ENCODE data around the gene MAL. TPM values are rescaled to one million over a fixed set of nuclear protein-coding genes. Genes with fewer than 3 reads are reported as not detected.

The MAL gene
- total RNA-seq, 1 experiment from 2014 or later, result not detected

GRCh38 chr2:95048825-95049682 is 23.5 kb downstream of the MAL start:
- DNase-seq (ENCODE audit: low spot score), result no peak

- DNase-seq (ENCODE audit: low spot score), result no peak
Measured at GRCh38 chr2:95049683-95049955, 24.1 kb downstream of the MAL start.

DNA sequence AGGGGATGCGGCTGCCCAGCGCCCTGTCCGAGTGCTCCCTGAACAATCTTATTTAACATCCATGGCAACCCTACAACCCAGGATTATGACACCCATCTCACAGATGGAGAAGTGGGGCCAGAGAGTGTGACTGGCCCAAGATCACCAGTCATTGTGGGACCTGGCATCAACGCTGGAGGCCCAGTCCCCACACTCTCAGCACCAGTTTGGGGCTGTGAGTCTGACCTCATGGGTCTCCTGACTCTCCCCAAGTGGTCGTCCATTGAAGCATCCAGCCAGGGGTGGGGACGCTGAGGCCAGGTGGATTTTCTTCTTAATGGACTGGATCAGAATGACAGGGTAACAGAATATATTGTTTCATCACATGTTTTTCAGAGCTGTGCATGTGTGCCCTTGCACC is 24.5 kb downstream of the MAL start:
- DNase-seq (ENCODE audit: low spot score), result no peak

DNA sequence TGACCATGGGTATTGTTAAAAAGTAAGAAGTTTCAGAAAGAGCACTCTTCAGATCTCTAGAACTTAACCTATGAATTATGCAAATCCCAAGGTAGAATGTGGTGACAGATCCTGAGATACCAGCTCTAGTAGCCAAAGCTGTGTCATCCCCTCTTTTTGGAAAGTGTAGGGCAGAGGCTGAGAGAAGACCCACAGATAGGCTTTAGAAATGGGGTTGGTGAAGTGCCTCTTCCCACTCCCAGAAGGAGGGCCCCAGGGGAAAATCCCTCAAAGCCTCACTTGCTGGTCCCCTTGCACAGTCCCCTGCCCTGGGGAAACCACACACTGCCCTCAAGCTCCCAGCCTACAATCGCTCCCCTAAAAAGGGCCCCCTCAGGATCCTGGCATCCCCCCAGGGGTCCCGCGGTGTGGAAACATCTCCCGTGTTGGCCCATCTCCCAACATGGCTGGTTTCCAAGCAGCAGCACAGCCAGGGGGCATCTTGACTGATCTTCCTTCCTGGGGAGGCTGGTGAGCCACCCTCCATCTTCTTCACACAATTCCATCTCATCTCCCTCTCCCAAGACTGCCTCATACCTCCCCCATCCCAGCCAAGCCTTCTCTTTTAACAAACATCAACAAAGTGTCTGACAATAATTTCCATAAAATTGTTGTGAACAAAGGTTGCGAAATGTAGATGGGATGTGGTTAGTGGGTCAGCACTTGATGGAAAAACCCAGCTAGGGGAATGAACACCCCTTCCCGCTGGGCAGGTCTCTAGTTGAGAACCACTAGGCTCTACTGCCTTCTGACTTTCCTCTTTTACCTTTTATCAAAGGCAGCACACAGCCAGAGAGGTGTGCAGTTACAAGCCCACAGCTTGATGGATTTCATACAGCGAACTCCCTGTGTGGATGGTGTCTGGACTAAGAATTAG is 25.1 kb downstream of the MAL start:
- no peak for DNase-seq (ENCODE audit: low spot score)

DNA sequence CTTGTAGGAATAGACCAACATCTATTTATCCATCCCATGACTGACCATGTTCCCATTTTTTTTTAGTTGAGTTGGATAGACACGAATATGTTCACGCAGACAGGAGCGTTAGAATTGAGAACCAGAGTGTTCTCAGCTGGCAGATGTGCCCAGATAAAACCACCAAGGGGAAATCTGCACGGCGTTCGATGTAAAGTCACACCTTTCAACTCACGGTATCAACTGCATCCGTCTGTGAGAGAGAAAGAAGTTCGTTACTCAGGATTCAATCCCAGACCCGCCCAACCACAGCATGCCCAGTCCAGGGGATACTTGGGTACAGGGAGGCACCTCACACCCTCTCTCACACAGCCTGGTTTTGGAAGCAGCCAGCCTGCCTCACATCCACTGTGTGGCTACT is 26.1 kb downstream of the MAL start:
- no peak for DNase-seq (ENCODE audit: low spot score)

GRCh38 chr2:95052307-95052706 is 26.8 kb downstream of the MAL start:
- DNase-seq (ENCODE audit: low spot score), result no peak

DNA sequence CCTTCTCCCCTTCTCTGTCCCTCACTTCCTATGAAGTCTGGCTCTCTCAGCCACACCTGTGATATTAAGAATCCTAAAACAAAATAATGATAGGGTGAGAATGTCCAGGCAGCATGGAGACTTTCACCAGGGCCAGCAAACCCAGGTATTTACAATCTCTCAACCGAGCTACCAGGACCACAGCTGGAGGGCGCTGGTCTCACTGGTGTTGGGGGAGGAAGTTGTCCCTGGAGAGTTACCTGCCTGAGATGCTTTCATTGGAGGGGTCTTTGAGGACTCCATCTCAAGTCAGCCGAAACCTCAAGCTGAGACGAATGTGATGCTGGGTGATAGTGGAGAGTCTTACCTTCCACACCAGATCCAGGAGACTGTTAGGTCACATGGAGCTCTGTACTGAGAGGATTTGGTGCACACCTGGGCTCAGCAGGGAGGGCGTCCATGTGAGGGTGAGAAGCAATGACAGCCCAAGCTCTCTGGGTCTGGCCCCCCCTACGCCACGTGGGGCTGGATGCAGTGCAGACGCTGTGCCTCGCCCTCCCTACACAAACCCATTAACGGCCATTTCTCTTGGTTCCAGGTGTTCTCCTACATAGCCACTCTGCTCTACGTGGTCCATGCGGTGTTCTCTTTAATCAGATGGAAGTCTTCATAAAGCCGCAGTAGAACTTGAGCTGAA is 27.4 kb downstream of the MAL start:
- DNase-seq (ENCODE audit: low spot score), result no peak

DNA sequence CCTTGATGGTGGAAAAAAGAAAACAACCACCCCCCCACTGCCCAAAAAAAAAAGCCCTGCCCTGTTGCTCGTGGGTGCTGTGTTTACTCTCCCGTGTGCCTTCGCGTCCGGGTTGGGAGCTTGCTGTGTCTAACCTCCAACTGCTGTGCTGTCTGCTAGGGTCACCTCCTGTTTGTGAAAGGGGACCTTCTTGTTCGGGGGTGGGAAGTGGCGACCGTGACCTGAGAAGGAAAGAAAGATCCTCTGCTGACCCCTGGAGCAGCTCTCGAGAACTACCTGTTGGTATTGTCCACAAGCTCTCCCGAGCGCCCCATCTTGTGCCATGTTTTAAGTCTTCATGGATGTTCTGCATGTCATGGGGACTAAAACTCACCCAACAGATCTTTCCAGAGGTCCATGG is 28.0 kb downstream of the MAL start:
- DNase-seq (ENCODE audit: low spot score), result peak; percentile 58

GRCh38 chr2:95054016-95054415 is 28.5 kb downstream of the MAL start:
- DNase-seq (ENCODE audit: low spot score), result no peak

DNA sequence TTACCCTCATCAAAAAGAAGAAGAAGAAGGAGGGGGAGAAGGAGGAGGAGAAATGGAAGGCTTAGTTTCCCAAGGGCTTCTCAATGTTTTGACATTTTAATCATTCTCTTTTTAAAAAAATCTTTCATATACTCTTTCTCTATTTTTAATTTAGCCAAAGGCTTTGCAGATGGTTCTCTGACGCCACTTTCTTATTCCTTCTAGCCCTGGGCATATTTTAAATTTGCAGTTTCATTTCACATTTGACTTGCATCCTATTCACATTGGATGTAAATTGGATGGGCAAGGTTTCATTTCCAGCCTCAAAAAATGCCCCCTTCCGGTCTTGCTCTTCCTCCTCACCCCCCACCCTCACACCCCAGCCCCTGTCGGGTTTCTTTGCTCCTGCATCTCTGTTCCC is 29.8 kb downstream of the MAL start:
- no peak for DNase-seq (ENCODE audit: low spot score)

- DNase-seq (ENCODE audit: low spot score), result no peak
Measured at GRCh38 chr2:95056044-95056443, 30.5 kb downstream of the MAL start.

DNA sequence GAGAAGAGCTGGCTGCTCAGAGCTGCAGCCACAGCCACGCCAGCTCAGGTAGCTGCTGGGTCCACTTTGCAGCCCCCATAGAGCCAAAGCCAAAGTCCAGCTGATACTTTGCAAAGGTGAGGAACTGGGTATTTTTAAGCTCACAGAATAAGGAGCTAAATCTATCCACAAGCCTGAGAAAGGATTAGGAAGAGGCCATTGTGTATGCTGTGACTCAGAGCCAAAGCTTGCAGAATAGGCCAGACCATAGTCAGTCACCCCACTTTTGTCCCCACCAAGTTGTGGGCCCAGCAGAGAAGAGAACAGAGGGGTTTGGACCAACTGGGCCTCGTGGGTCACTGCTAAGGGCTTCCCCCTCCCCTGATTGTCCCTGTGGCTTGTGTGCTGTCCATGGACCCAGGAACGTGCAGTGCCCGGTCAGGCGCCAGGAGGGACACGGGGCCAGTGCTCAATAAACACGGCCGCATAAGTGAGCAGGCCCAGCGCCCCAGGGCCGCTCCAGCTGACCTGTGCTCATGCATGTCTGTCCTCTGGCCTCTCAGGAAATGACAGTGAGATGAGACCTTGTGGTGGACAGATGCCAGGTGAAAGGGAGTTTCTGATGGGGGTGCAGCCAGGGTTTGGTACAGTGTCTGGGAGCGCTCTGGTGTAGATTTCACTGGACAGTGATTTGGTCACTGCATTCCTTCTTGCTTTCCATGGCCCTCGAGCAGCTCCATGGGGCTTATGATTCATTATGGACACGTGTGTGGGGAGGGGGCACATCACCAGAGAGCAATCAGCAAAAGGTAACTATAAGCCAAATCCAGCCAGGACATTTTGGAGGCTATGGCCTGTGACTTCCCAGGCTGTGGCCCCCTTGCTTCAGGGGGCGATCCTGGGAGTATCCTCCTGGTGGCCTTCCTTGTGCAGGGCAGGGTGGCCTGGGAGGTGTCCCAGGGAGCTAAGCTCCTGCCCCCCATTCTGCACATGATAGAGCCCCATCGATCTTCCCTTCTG is 31.3 kb downstream of the MAL start:
- DNase-seq (ENCODE audit: low spot score), result no peak

DNA sequence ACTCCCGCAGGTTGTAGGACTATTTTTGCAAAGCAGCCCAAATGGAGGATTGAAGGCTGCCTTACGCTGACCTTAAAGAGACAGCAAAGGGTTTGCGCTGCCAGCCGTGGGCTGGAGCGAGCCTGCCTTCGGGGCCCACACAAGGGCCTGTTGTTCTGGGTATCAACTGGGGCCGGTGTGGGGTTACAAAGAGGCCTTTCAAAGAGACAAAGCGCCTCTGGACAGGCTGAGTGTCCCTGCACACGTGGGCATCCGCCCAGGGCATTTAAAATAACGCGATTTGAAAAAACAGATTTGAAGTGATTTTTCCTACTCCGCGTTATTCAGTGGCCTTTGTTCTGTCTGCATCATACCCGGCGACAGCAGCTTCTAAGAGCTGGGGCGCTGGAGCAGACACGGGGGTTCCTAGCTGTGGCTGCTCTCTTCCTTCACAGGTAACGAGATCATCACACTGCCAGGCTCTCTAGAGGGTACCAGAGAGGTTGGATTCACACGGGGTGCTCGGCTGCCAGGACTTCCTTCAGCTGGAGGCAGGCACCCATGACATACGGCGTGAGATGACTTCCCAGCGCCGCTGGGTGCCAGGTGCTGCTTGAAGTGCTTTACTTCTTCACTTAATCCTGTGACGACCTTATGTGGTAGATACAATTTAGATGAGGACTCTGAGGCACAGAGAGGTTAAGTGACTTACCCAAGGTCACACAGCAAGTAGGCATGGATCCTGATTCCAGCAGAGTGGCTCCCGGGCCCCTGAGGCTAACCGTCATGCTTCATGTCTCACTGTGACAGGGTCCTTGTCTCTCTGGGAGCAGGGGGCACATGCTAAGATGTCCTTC is 32.2 kb downstream of the MAL start:
- DNase-seq (ENCODE audit: low spot score), result no peak

DNA sequence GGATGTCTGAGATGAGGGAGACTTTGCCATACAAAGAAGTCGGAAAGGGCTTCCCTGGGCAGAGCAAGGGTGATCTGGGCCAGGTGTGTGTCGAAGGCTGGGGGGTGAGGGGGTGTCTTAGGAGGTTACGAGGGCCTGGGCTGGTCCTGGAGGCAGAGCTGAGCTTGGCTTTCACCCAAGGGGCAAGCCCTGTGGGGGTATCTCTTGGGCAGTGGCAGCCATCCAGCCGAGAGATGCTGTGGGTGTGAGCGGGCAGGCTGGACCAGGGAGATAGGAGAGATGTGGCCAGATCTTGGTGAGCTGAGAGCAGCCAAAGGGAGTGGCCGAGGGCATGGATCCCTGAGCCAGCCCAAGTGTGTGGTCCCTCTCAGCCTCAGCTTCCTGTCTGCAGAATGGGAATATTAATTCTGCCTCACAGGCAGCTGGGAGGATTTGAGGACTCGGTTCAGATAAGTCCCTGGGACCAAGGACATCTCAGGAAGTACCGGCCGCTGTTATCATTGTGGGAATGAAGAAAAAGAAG is 33.0 kb downstream of the MAL start:
- no peak for DNase-seq (ENCODE audit: low spot score)

GRCh38 chr2:95058989-95059641 is 33.6 kb downstream of the MAL start:
- no peak for DNase-seq (ENCODE audit: low spot score)

- DNase-seq (ENCODE audit: low spot score), result peak; percentile 26
Measured at GRCh38 chr2:95059656-95060370, 34.3 kb downstream of the MAL start.

- DNase-seq (ENCODE audit: low spot score), result no peak
Measured at GRCh38 chr2:95060446-95061118, 35.1 kb downstream of the MAL start.

DNA sequence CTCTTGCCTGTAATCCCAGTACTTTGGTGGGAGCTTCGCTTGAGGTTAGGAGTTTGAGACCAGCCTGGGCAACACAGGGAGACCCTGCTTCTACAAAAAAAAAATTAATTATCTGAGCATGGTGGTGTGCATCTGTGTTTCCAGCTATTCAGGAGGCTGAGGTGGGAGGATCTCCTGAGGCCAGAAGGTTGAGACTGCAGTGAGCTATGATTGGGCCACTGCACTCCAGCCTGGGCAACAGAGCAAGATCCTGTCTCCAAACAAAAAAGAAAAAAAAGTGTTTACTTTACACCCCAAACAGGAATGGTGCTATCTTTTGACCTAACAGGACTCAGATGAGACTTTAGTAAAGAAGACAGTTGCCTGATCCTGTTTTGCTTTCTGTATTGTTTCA is 35.6 kb downstream of the MAL start:
- no peak for DNase-seq (ENCODE audit: low spot score)

All from HT-29 (cell line).